GM19468 (cell line): ENCODE data around the gene CIT.

Experiments
- ATAC-seq: cut with Tn5 transposase; IDR thresholded peaks from one replicate; pipeline ENCODE4 v1.9.1; 2021; ENCODE audit warnings: mild to moderate bottlenecking, moderate library complexity, moderate number of reproducible peaks; ENCODE audit not compliant: unreplicated experiment; ENCODE audit errors: extremely low read depth

The CIT gene

DNA sequence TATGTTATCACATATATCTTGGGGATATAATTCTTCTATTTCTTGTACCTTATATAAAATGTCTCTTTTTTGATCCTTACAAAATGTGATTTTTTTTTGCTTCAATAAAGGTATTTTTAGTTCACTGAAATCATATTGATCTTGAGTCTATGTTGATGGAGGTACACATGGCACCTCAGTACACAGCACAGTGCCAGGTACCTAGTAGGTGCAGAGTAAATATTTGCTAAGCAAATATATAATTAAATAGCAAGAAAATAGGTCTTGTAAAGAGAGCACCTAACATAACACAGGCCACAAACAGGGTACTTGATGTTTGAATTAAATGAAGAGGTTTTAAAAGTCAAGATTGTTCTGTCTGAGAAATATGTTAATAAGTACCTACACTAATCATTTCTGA is 69.7 kb downstream of the CIT start:
- ATAC-seq: no peak

DNA sequence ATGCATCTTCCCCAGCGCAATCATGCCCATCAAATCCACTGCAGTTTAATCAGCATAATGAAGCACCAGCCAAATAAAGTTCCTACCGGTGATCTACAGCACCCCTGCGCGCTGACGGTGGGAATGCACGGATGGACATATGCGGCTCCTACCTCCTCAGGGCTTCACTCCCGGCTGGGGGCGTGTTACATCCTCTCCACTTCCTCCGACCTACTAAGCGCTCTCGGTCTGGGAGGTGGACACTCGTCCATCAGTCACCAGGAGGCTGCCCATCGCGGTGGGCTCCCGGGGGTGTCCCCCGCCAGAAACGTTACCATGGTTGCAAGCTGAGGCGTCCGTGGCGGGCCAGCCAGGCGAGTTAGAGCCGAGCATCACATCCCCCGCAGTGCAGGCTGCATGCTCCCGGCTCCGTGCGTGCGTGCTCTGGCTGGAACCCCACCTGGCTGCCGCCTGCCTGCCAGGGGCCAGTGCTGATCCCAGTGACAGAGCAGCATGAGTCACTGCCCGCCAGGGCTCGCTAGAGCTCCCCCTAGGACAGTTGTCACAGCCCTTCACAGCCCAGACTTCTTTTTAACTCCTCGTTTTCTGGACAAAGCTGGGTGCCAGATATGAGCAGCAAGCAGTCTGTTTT is 73.0 kb downstream of the CIT start:
- ATAC-seq: no peak

DNA sequence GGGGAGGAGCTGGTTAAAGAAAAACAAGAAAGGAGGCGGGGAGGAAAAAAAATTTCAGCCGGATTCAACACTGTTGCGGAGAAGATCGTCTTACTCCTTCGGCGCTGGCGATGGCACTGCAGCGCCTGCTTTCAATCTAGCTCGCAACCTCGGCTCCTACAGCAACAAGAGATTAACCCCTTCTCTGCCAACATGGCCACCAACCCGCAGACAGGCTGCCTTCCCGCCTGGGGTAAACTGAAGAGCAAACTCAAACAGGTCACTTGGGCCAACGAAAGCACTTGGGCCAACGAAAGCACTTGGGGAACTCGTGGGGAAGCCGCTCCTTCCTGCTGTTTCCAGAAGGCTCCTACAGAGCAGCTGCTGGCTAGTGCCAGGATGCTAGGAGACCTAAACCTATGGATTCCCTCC is 73.7 kb downstream of the CIT start:
- no peak for ATAC-seq

DNA sequence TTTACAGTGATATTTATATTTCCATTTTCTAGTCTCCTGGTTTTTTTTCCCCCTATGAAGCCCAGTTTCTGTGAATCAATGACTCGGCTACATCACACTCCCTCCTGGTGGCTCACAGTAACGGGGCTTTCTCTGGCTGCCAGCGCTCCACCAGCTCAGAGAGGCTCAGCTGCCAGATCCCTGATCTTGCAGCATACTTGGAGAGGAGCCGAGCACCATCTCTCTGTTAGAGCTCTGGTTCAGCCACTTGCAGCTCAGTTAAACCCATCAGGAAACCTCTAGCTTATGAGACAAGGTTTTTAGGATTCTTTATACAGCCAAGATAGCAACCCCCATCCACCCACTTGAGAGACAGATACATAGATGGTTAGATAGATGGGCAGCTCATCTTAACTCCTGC is 74.6 kb downstream of the CIT start:
- no peak for ATAC-seq

DNA sequence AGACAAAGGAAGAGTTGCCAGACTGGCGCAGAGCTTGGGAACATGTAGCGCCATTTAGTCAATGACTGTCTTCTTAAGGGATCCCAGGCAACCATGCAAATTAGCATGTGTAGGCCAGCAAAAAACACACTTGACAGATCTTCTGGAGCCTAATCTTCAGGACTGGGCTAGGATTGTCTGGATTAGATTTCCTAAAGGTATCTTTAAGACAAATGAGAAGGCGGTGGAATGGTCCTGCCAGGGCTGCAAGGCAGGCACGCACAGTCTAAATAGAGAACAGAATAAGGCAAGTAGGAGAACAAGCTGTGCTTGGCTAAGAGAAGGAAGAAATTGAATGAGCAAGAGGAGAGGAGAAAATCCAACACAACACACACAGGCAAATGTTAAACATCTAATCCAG is 80.0 kb downstream of the CIT start:
- no peak for ATAC-seq

GRCh38 chr12:119796292-119796691 is 80.8 kb downstream of the CIT start:
- no peak for ATAC-seq

- ATAC-seq: no peak
Measured at GRCh38 chr12:119791453-119791852, 85.7 kb downstream of the CIT start.

- ATAC-seq: no peak
Measured at GRCh38 chr12:119788786-119789185, 88.3 kb downstream of the CIT start.

DNA sequence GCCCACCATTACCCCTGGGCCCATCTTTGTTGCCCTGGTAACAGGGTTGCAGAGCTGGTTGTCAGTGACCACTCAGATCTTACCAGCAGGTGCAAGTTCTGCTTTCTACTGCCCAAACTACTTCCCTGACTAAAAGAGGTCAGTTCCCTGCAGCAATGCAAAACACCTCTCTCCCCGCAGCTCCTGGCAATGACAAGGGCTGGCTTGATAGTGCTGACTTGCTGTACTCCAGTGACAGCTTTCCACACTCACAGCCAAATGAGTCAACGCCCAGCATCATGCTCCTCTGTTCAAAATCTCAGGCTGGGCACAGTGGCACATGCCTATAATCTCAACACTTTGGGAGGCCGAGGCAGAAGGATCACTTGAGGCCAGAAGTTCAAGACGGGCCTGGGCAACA is 90.6 kb downstream of the CIT start:
- no peak for ATAC-seq

DNA sequence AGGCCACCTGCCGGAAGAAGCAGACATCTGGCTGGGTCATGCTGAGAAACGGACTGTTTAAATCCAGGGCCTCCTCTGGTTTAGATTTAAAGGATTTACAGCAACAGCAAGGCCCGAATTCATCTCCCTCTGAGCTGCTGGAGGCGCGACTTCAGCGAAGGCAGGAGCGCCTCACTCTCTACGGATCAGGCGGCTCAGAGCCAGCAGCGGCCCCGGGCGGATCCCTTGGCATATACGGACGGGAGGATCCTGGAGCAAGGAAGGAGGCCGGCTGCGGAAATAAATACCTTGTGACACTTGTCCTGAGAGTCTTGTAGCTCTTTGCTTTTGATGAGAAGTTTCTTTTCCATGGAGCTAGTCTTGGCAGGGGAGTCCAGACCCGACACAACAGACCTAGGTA is 92.4 kb downstream of the CIT start:
- no peak for ATAC-seq

DNA sequence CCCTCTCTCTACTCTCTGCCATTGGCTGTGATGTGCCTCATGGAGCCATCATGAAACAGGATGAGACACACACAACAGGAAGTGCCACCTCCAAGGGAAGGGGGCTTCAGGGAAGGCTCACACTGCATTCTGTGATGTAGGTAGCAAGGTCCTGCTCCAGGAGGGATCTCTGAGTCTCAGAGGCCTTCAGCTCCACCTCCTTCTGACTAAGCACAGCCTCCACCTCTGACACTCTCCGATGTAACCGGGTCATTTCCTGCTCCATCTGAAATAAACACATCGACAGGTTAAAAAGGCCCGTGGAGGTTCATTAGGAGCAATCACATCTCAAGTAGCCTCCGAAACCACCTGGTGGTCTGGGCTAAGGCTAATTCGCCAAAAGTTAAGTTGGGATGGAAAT is 93.3 kb downstream of the CIT start:
- ATAC-seq: no peak

DNA sequence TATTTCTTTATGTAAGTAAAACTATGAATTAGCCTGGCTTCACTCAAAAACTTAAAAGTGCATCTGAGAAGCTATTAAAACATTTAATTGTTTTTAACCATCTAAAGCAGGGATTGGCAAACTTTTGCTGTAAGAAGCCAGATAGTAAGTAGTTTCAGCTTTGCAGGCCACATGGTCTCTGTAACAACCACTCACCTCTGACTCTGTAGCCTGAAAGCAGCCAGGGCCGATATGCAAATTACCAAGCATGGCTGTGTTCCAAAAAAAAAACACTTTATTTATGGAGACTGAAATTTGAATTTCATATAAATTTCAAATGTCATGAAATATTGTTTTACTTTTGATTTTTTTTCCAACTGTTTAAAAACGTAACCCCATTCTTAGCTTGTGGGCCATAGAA is 95.3 kb downstream of the CIT start:
- no peak for ATAC-seq

GRCh38 chr12:119780786-119781434 is 96.2 kb downstream of the CIT start:
- ATAC-seq: no peak

- ATAC-seq: no peak
Measured at GRCh38 chr12:119775246-119775895, 101.7 kb downstream of the CIT start.

- no peak for ATAC-seq
Measured at GRCh38 chr12:119772431-119772830, 104.7 kb downstream of the CIT start.

DNA sequence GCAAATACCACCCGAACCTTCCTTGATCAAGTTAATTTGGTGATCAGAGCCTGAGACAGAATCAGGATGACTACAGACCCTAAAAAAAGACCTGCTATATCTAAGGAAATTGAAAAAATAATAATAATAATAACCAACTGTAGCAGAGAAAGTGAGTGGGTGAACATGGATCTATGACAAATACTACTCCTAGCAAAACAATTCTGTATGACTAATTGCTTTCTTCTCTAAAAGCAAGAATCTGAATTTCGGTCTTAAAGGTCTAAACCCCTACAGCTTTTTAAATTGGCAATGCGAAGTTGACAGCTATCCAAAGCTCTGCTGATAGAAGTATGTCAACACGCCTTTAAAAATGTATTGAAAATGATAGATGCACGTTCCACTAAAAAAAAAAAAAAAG is 107.0 kb downstream of the CIT start:
- ATAC-seq: no peak

DNA sequence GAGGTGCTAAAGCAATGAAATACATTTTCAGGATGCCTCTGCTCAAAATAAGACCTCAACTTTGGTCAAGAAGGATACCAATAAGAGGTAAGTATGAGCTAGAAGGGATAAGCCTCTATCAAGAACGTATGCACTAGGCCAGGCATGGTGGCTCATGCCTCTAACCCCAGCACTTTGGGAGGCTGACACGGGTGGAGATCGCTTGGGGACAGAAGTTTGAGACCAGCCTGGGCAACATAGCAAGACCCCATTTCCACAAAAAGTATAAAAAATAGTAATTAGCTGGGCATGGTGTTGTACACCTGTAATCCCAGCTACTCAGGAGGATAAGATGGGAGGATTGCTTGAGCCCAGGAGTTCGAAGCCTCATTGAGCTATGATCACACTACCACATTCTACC is 114.5 kb downstream of the CIT start:
- ATAC-seq: no peak

DNA sequence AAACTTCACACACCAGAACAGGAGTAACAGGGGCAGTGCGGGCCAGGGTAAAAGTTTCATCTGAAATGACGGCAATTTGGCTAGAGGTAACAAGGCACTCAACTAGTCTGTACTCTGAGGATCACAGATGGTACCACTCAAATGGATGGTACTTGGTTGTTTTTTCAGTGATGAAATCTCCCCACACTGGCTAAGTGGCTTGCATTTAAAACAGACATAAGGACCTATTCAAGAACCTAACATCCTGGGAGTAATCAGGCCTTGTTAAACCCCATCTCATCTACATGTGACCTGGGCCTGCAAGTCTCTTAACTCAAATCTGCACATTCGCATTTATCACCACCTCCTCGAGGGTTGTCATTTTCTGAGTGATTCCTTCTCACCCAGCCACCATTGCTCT is 118.4 kb downstream of the CIT start:
- ATAC-seq: no peak

- ATAC-seq: no peak
Measured at GRCh38 chr12:119758234-119758633, 118.9 kb downstream of the CIT start.

DNA sequence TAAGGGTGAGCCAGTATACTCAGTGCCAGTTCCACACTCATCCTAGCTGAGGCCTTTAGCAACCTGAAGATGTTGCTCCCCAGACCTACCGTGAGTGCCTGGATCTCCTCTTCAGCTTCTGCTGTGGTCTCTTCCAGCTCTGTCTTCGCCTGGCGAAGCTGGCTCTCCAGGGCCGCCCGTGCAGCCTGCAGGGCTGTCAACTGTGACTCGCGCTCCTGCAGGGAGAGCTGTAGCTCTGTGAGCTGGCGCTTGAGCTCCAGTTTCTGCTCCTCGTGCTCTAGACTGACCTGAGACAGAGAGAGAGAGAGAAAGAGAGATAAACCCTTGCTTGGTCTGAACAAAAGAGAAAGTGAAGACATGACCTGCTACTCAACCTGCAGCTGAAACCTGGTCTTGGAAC is 125.2 kb downstream of the CIT start:
- ATAC-seq: no peak

- no peak for ATAC-seq
Measured at GRCh38 chr12:119749666-119750065, 127.5 kb downstream of the CIT start.

DNA sequence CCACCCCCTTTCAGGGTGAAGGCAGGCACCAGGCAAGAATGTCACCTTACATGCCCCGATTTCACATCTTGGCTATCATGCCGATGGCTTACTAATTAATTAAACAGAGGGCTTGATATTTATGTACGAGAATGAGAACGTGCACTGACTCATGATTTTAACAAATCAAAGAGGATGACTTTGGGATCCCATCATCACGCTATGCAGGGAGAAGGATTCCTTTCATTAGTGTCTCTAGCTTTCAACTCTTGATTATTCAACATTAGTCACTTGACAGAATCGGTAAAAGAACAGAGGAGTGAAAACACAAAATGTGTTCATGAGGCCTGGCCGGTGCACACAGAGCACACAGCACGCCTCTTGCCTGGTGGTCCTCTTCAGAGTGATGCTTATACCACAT is 128.6 kb downstream of the CIT start:
- ATAC-seq: no peak
